Measurements from ENCODE around the gene PIK3R3.

DNA sequence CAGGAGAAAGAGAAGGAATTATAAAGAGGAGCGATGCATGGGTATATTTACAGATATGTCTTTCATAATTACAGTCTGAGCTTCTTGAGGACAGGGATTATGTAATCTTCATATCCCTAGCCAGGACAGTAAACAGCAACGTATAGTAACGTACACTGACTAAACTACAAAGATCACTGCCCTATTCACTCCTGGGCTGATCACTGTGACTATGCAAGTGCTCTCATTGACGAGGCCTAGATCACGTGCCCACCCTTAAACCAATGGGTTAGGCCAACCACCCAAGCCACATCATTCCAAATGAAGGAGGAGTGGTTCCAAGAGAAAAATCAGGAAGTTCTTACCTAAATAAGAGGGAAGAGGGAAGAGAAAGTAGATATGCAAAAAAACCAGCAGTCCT, 18.5 kb downstream of the PIK3R3 start:
- TF ChIP-seq ZNF263 (CRISPR knock-in tag; IDR thresholded peaks at IDR 0.05; ENCODE audit: low read depth) (no peak), GABPB1 (CRISPR knock-in tag; IDR thresholded peaks at IDR 0.05) (no peak), SP1 (CRISPR knock-in tag; conservative IDR thresholded peaks at IDR 0.05) (no peak), NR2C2 (CRISPR knock-in tag; IDR thresholded peaks at IDR 0.05) (no peak), KAT7 (CRISPR knock-in tag; IDR thresholded peaks at IDR 0.05; ENCODE audit: borderline replicate concordance) (no peak), ELF4 (CRISPR knock-in tag; IDR thresholded peaks at IDR 0.05; ENCODE audit: low read depth) (no peak), IRF2 (CRISPR knock-in tag; IDR thresholded peaks at IDR 0.05; ENCODE audit: borderline replicate concordance, low read depth) (no peak), USF2 (CRISPR knock-in tag; IDR thresholded peaks at IDR 0.05) (no peak)
- TF ChIP-seq, protein P1, sequence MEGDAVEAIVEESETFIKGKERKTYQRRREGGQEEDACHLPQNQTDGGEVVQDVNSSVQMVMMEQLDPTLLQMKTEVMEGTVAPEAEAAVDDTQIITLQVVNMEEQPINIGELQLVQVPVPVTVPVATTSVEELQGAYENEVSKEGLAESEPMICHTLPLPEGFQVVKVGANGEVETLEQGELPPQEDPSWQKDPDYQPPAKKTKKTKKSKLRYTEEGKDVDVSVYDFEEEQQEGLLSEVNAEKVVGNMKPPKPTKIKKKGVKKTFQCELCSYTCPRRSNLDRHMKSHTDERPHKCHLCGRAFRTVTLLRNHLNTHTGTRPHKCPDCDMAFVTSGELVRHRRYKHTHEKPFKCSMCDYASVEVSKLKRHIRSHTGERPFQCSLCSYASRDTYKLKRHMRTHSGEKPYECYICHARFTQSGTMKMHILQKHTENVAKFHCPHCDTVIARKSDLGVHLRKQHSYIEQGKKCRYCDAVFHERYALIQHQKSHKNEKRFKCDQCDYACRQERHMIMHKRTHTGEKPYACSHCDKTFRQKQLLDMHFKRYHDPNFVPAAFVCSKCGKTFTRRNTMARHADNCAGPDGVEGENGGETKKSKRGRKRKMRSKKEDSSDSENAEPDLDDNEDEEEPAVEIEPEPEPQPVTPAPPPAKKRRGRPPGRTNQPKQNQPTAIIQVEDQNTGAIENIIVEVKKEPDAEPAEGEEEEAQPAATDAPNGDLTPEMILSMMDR (IDR thresholded peaks at IDR 0.05) = no peak
- TF ChIP-seq, protein P2, sequence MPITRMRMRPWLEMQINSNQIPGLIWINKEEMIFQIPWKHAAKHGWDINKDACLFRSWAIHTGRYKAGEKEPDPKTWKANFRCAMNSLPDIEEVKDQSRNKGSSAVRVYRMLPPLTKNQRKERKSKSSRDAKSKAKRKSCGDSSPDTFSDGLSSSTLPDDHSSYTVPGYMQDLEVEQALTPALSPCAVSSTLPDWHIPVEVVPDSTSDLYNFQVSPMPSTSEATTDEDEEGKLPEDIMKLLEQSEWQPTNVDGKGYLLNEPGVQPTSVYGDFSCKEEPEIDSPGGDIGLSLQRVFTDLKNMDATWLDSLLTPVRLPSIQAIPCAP (CRISPR knock-in tag; IDR thresholded peaks at IDR 0.05) = no peak
- TF ChIP-seq, protein P3, sequence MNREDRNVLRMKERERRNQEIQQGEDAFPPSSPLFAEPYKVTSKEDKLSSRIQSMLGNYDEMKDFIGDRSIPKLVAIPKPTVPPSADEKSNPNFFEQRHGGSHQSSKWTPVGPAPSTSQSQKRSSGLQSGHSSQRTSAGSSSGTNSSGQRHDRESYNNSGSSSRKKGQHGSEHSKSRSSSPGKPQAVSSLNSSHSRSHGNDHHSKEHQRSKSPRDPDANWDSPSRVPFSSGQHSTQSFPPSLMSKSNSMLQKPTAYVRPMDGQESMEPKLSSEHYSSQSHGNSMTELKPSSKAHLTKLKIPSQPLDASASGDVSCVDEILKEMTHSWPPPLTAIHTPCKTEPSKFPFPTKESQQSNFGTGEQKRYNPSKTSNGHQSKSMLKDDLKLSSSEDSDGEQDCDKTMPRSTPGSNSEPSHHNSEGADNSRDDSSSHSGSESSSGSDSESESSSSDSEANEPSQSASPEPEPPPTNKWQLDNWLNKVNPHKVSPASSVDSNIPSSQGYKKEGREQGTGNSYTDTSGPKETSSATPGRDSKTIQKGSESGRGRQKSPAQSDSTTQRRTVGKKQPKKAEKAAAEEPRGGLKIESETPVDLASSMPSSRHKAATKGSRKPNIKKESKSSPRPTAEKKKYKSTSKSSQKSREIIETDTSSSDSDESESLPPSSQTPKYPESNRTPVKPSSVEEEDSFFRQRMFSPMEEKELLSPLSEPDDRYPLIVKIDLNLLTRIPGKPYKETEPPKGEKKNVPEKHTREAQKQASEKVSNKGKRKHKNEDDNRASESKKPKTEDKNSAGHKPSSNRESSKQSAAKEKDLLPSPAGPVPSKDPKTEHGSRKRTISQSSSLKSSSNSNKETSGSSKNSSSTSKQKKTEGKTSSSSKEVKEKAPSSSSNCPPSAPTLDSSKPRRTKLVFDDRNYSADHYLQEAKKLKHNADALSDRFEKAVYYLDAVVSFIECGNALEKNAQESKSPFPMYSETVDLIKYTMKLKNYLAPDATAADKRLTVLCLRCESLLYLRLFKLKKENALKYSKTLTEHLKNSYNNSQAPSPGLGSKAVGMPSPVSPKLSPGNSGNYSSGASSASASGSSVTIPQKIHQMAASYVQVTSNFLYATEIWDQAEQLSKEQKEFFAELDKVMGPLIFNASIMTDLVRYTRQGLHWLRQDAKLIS (CRISPR knock-in tag; IDR thresholded peaks at IDR 0.05; ENCODE audit: borderline replicate concordance) = no peak
- TF ChIP-seq, protein P4, sequence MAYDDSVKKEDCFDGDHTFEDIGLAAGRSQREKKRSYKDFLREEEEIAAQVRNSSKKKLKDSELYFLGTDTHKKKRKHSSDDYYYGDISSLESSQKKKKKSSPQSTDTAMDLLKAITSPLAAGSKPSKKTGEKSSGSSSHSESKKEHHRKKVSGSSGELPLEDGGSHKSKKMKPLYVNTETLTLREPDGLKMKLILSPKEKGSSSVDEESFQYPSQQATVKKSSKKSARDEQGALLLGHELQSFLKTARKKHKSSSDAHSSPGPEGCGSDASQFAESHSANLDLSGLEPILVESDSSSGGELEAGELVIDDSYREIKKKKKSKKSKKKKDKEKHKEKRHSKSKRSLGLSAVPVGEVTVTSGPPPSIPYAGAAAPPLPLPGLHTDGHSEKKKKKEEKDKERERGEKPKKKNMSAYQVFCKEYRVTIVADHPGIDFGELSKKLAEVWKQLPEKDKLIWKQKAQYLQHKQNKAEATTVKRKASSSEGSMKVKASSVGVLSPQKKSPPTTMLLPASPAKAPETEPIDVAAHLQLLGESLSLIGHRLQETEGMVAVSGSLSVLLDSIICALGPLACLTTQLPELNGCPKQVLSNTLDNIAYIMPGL (CRISPR knock-in tag; IDR thresholded peaks at IDR 0.05) = no peak
- TF ChIP-seq, protein P5, sequence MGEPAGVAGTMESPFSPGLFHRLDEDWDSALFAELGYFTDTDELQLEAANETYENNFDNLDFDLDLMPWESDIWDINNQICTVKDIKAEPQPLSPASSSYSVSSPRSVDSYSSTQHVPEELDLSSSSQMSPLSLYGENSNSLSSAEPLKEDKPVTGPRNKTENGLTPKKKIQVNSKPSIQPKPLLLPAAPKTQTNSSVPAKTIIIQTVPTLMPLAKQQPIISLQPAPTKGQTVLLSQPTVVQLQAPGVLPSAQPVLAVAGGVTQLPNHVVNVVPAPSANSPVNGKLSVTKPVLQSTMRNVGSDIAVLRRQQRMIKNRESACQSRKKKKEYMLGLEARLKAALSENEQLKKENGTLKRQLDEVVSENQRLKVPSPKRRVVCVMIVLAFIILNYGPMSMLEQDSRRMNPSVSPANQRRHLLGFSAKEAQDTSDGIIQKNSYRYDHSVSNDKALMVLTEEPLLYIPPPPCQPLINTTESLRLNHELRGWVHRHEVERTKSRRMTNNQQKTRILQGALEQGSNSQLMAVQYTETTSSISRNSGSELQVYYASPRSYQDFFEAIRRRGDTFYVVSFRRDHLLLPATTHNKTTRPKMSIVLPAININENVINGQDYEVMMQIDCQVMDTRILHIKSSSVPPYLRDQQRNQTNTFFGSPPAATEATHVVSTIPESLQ (CRISPR knock-in tag; IDR thresholded peaks at IDR 0.05) = no peak

All from WTC11 (cell line).